Uterus (tissue), 2 donors: Measurements from ENCODE around the gene PRSS56.

Experiments used
- POLR2A ChIP-seq, 2 donors: fragments of 450-650 bp; IDR thresholded peaks; one replicate each; pipeline ENCODE4 v1.6.1; 2016; ENCODE audit warnings: antibody characterized with exemption in 2 of 2, mild to moderate bottlenecking in 1 of 2, moderate library complexity in 1 of 2
- TF ChIP-seq, protein P1 (sequence below), 4 experiments: fragments of 200-600 bp in 2 of 4; fragments of 450-650 bp in 2 of 4; sonication (generic) in 2 of 4; IDR thresholded peaks; one replicate each; pipeline ENCODE4 v1.5.1; 2016 to 2019; ENCODE audit warnings: antibody characterized with exemption in 4 of 4, mild to moderate bottlenecking in 2 of 4, moderate library complexity in 1 of 4

DNA sequence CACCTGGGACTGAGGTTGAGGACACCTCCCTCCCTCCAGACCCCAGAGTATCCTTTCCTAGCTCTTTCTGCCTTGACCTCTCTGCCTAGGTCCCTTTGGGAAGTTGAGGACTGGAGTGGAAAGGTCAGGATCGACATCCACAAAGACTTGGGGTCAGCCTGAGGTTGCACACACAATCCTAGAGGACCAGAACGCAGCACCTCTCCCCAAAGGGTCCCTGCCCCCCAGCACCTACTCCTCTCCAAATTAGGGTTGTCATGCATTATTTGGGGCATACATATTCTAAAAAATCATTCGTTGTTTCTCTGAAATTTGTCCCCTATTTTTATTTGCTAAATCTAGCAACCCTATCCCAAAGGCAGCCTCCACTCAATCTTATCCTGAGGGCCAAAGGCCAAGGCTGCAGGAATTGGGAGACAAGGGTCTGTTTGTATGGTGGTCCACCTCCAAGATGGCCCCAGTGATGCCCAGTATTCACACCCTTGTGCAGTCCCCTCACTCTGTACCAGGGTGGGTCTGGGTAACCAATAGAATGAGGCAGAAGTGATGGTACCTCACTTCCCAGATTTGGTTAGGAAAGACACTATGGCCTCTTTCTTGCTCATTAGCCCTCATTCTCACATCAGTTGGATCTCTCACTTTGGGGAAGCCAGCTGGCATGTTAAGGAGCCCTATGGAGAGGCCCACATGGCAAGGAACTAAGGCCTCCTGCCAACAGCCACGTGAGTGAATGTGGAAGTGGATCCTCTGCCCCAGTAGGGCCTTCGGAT lies 15.8 kb downstream of the PRSS56 start:
- TF ChIP-seq, protein P1, sequence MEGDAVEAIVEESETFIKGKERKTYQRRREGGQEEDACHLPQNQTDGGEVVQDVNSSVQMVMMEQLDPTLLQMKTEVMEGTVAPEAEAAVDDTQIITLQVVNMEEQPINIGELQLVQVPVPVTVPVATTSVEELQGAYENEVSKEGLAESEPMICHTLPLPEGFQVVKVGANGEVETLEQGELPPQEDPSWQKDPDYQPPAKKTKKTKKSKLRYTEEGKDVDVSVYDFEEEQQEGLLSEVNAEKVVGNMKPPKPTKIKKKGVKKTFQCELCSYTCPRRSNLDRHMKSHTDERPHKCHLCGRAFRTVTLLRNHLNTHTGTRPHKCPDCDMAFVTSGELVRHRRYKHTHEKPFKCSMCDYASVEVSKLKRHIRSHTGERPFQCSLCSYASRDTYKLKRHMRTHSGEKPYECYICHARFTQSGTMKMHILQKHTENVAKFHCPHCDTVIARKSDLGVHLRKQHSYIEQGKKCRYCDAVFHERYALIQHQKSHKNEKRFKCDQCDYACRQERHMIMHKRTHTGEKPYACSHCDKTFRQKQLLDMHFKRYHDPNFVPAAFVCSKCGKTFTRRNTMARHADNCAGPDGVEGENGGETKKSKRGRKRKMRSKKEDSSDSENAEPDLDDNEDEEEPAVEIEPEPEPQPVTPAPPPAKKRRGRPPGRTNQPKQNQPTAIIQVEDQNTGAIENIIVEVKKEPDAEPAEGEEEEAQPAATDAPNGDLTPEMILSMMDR (IDR thresholded peaks at IDR 0.05), result no peak
- no peak for TF ChIP-seq POLR2A (IDR thresholded peaks at IDR 0.05)
